Neural progenitor cell (in vitro differentiated cells): Measurements from ENCODE around the gene SLC9C2.

ENCODE experiments used
- CTCF ChIP-seq: fragments of 200-600 bp; sonication (generic); IDR thresholded peaks from 2 replicates; pipeline ENCODE4 v1.5.1; 2017; ENCODE audit warnings: antibody characterized with exemption, mild to moderate bottlenecking
- EZH2 ChIP-seq: fragments of 200-600 bp; sonication (generic); IDR thresholded peaks from 2 replicates; pipeline ENCODE4 v1.6.1; 2017; ENCODE audit warnings: antibody characterized with exemption, mild to moderate bottlenecking, moderate library complexity
- EZH2phosphoT487 ChIP-seq: fragments of 200-600 bp; sonication (generic); IDR thresholded peaks from 2 replicates; pipeline ENCODE4 v1.6.1; 2017; ENCODE audit warnings: antibody characterized with exemption

DNA sequence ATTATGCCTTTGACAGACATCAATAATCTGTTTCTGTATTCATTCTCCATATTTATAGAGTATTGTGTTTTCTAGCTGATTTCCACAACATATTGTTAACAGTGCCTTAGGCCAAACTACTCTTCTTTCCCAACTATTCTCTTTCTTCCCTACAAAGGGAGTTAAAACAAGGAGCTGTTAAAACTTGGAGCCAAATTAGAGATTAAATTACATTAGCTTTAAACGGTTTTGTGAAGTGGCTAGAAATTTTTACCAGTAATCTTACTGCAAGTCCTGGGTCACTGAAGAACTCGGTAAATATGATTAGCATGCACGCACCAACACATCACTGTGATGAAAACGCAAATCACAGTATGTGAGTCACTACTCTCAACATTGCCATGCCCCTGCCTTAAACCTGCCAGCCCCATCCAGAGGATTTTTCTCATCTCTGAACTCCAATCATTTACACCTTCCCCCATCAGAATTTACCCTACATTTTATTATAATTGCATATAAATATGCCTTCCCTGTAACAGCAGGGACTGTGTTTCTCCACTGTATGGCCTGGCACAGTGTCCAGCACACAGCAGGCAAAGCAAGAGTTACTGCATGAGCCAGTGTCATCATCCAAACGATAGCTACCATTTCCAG is 127.2 kb downstream of the SLC9C2 start:
- no peak for TF ChIP-seq CTCF
- TF ChIP-seq EZH2phosphoT487 = no peak
- TF ChIP-seq EZH2 = no peak
